HEK293T (cell line): ENCODE measurements around the gene INHBE.

ENCODE experiments used
- ARNT ChIP-seq: fragments of 450-650 bp; IDR thresholded peaks from 2 replicates; pipeline ENCODE4 v1.6.1; 2017; ENCODE audit warnings: mild to moderate bottlenecking
- BHLHE40 ChIP-seq: fragments of 450-650 bp; IDR thresholded peaks from 2 replicates; pipeline ENCODE4 v1.6.1; 2016; ENCODE audit warnings: mild to moderate bottlenecking, moderate library complexity, borderline replicate concordance
- CTBP1 ChIP-seq: fragments of 450-650 bp; IDR thresholded peaks from 2 replicates; pipeline ENCODE4 v1.6.1; 2016; ENCODE audit warnings: borderline replicate concordance
- ELF4 ChIP-seq: fragments of 450-650 bp; IDR thresholded peaks from 2 replicates; pipeline ENCODE4 v1.6.1; 2017; ENCODE audit warnings: antibody characterized with exemption
- FOXA1 ChIP-seq: fragments of 450-650 bp; IDR thresholded peaks from 2 replicates; pipeline ENCODE4 v1.6.1; 2016; ENCODE audit warnings: mild to moderate bottlenecking
- FOXM1 ChIP-seq: fragments of 450-650 bp; IDR thresholded peaks from 2 replicates; pipeline ENCODE4 v1.6.1; 2017; ENCODE audit warnings: mild to moderate bottlenecking, borderline replicate concordance
- SUZ12 ChIP-seq: fragments of 450-650 bp; IDR thresholded peaks from 2 replicates; pipeline ENCODE4 v1.6.1; 2016; ENCODE audit warnings: mild to moderate bottlenecking
- ZNF384 ChIP-seq: fragments of 450-650 bp; IDR thresholded peaks from 2 replicates; pipeline ENCODE4 v1.6.1; 2016
- TF ChIP-seq, protein P1 (sequence below): fragments of 450-650 bp; IDR thresholded peaks from 2 replicates; pipeline ENCODE4 v1.6.1; 2016

DNA sequence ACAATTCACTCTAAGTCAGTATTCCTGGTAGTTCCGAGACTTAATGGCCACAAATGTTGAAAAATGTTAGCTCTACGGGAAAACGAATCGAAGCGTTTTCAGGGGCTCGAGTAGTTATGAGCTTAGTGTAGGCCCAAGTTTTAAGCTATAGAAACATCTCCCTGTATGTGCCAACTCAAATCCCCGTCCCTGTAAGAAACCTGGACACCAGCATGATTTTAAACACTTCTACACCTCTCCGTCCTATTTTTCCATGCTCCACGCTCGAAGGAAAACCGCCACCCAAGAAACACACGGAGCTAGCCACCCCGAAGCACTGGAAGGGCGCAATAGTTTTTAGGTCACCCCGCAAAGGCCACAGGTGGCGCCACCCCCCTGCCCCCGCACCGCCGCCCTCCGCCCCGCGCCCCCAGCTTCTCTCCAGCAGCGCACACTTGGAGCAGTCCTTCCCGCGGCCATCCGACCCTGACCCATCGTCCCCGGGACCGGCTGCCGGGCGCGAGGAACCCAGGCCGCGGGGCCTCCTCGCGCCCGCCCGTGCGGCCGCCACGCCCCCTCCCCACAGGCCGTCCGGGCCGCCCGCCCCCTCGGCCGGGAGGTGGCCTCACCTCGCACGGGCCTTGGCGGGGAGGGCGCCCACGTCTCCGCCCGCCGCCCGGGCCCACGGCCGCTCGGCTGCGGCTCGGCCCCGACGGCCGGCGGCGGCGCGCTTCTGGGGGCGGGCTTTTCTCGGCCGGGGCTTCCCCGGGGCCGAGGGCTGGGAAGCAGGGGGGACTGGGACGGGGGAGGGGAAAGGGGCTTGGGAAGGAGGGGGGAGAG is 24.8 kb upstream of the INHBE start:
- TF ChIP-seq CTBP1 (no peak), FOXA1 (no peak), ELF4 (no peak), FOXM1 (0 out of 2 replicates have a peak, but pooled peaks have one; percentile 26), ZNF384 (no peak), BHLHE40 (no peak), ARNT (no peak), SUZ12 (no peak)
- TF ChIP-seq, protein P1, sequence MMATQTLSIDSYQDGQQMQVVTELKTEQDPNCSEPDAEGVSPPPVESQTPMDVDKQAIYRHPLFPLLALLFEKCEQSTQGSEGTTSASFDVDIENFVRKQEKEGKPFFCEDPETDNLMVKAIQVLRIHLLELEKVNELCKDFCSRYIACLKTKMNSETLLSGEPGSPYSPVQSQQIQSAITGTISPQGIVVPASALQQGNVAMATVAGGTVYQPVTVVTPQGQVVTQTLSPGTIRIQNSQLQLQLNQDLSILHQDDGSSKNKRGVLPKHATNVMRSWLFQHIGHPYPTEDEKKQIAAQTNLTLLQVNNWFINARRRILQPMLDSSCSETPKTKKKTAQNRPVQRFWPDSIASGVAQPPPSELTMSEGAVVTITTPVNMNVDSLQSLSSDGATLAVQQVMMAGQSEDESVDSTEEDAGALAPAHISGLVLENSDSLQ = no peak
